ENCODE measurements around the gene GPC3.

The GPC3 gene

DNA sequence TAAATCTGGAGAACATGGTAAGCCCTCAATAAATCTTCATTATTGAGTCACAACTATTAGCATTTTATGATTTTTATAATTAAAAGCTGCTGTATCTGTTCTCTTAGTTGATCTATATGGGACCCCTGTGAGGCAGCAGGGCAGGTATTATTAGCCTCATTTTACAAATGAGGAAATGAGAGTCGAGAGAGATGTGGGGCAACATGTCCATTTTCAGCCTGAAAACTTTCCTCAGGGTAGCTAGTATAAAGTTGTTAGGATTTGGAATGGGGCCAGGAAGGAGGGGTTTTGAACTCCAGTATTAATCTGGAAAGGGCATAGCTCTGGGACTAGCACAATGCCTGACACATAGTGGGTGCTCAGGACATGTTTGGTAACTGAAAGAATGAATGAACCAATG lies 378.4 kb downstream of the GPC3 start:
- POLR2A ChIA-PET: no interaction called here

DNA sequence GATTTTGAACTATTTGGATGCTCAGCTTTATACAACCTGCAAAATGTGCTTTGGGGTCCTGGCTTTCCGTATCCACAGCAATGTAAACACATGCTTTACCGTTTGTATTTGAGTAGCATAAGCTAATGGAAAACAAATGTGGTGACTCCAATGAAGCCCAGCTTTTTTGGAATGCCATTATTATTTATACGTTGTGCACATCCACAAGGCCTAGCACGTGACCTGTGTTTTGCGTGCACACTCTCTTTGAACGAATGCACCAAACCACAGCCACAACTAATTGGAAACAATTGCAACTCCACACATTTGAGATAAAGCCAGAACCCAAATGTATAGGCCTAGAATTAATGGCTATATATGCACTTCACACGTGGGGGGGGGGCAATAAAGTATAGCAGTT lies 380.6 kb downstream of the GPC3 start:
- CTCF ChIA-PET: no interaction called here

More for the DNA sequence above, 378.4 kb downstream of the GPC3 start:
- DNase-seq (ENCODE audit: extremely low spot score): no peak
- TF ChIP-seq, protein P1, sequence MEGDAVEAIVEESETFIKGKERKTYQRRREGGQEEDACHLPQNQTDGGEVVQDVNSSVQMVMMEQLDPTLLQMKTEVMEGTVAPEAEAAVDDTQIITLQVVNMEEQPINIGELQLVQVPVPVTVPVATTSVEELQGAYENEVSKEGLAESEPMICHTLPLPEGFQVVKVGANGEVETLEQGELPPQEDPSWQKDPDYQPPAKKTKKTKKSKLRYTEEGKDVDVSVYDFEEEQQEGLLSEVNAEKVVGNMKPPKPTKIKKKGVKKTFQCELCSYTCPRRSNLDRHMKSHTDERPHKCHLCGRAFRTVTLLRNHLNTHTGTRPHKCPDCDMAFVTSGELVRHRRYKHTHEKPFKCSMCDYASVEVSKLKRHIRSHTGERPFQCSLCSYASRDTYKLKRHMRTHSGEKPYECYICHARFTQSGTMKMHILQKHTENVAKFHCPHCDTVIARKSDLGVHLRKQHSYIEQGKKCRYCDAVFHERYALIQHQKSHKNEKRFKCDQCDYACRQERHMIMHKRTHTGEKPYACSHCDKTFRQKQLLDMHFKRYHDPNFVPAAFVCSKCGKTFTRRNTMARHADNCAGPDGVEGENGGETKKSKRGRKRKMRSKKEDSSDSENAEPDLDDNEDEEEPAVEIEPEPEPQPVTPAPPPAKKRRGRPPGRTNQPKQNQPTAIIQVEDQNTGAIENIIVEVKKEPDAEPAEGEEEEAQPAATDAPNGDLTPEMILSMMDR (IDR thresholded peaks at IDR 0.05; ENCODE audit: control extremely low read depth, extremely low read depth, low read depth, missing control alignments): no peak
- CTCF ChIA-PET: no interaction called here

DNA sequence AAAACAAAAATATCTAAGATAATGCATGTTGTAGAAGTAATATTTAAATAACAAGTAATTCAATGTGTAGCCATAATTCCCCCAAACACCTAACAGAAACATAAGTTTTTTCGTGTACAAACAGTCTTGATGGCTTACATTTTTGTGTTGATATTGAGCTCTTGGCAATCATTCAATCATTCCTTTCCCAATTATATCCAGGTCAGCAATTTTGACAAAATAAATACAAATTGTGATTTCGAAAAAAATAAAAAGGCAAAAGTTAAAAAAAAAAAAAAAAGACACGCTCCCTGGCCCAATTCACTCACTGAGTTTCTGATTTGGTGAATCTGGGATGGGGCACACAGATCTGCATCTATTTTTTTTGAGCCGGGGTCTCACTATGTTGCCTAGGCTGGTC lies 382.5 kb downstream of the GPC3 start:
- CTCF ChIA-PET: no interaction called here
- no peak for DNase-seq (ENCODE audit: extremely low spot score)
- TF ChIP-seq, protein P1 (IDR thresholded peaks at IDR 0.05; ENCODE audit: control extremely low read depth, extremely low read depth, low read depth, missing control alignments): no peak
- POLR2A ChIA-PET: no interaction called here

More for the DNA sequence above, 380.6 kb downstream of the GPC3 start:
- DNase-seq (ENCODE audit: extremely low spot score): no peak
- TF ChIP-seq, protein P1 (IDR thresholded peaks at IDR 0.05; ENCODE audit: control extremely low read depth, extremely low read depth, low read depth, missing control alignments): no peak
- POLR2A ChIA-PET: no interaction called here

DNA sequence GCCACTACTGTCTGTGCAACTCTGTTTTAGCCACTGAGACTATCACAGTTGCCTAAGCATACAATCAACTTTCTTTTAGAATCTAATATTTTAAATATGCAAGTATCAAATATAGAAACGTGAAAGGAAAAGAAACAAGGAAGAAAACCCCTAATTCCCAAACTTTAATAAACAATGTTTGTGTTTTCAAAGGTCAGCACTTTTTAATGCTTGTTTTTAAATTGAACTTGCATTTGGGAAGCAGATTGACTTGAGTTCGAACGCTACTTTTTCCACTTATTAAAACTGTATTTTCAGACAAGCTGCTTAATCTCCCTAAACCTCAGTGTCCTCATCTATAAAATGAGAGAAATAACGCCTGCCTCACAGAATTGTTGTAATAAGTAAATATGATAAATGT lies 384.3 kb downstream of the GPC3 start:
- CTCF ChIA-PET: no interaction called here
- TF ChIP-seq, protein P1 (IDR thresholded peaks at IDR 0.05; ENCODE audit: control extremely low read depth, extremely low read depth, low read depth, missing control alignments): no peak
- POLR2A ChIA-PET: no interaction called here
- no peak for DNase-seq (ENCODE audit: extremely low spot score)

DNA sequence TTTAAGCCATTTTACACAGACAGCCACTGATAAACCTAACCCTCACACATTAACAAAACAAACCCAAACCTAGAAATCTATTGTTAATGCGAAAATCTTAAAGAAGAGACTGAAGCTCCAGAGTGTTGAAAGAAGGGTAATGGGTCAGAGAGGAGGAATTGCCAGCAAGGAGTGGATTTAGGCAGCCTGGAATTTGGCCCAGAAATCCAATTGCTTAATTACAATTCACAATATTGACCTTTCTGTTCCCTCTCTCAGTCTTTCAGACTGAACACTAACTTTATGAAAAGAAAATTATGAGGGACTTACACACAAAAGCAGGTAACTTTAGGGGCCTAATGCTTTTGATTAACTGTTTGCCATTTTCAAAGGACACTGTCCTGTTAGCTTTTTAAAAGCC lies 384.9 kb downstream of the GPC3 start:
- no peak for DNase-seq (ENCODE audit: extremely low spot score)
- ChIA-PET POLR2A (no interaction called here), CTCF (no interaction called here)
- TF ChIP-seq, protein P1 (IDR thresholded peaks at IDR 0.05; ENCODE audit: control extremely low read depth, extremely low read depth, low read depth, missing control alignments): no peak

DNA sequence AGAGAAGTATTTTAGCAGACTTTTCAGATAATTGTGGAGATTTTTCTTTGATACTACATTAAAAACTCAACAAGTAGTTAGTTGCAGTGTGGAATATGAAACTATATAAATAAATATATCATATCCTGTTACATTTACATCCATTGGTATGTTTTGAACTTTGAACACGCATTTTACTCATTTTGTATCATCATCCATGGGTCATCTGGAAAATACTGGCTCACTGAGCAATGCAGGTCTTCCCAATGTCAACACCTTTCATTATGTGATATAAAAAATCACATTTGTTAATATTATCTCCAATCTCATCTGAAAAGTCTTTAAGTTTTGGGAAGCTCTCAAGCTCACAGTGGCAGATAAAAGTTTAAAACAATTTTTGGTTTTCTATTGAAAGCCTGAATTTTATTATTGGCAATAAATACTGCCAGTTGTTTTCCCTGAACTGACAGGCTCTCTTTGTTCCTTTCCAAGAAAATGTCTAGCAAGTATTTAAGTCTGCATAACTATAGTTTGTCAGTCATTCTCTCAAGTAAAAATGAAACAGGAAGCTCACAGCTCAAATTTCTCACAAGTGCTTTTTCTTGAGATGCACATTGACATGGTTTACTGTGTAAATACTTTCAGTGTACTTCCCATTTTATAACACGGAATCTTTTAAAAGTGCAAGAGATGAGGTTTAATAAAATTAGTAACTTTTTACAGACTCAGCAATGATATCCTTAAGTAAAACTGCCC lies 386.6 kb downstream of the GPC3 start:
- POLR2A ChIA-PET: no interaction called here
- TF ChIP-seq, protein P1 (IDR thresholded peaks at IDR 0.05; ENCODE audit: control extremely low read depth, extremely low read depth, low read depth, missing control alignments): no peak
- CTCF ChIA-PET: no interaction called here
- no peak for DNase-seq (ENCODE audit: extremely low spot score)
